OCI-LY1 (cell line): Measurements from ENCODE around the gene CDR2.

Experiments
- CTCF ChIP-seq: fragments of 200-600 bp; sonication (generic), shearing (Covaris generic); IDR thresholded peaks from 2 replicates; pipeline ENCODE4 v1.5.1; 2017; ENCODE audit warnings: mild to moderate bottlenecking, antibody characterized with exemption, low read length, moderate library complexity, mixed read lengths
- EZH2 ChIP-seq: fragments of 200-600 bp; sonication (generic), shearing (Covaris generic); IDR thresholded peaks from 2 replicates; pipeline ENCODE4 v1.8.0; 2017; ENCODE audit warnings: borderline replicate concordance, mixed run types, mild to moderate bottlenecking, antibody characterized with exemption, low read length, moderate library complexity, mixed read lengths

- TF ChIP-seq CTCF (no peak), EZH2 (no peak)
Measured at GRCh38 chr16:22417019-22417418, 42.6 kb upstream of the CDR2 start.
